Erythroblast (primary cell): Measurements from ENCODE around the gene CUL7.
"Not testable (repeated sequence)": the region's sequence is repeated elsewhere in the genome, so short reads cannot be mapped to it uniquely, and the experiment has no call there.

Experiments used
- DNase-seq, 2 experiments: peaks; one replicate each; lab custom pipeline; 2025; lab: John Stamatoyannopoulos, UW
- GATA1 ChIP-seq: IDR thresholded peaks from 2 replicates; pipeline ENCODE4 v1.6.1; 2011; ENCODE audit warnings: low read depth, mild to moderate bottlenecking, control low read depth, low read length, moderate library complexity
- POLR2A ChIP-seq: IDR thresholded peaks from 2 replicates; pipeline ENCODE4 v1.6.1; 2011; ENCODE audit warnings: mild to moderate bottlenecking, low read length

Gene CUL7

GRCh38 chr6:43007126-43007525 is 46.5 kb downstream of the CUL7 start:
- no peak for DNase-seq
- TF ChIP-seq GATA1 (no peak), POLR2A (no peak)

DNA sequence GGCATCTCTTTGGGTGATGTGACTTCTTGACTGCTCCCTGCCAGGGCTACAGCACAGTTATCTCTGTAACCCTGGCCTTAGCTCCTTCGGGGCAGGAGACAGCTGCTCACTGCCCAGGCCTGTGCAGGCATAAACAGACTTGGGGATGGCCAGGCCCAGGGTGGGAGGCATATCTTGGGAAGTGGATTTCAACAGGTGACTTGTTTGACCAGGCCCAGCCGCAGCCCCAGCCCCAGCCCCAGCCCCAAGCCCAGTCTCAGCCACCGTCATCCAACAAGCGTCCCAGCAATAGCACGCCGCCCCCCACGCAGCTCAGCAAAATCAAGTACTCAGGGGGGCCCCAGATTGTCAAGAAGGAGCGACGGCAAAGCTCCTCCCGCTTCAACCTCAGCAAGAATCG is 47.4 kb downstream of the CUL7 start:
- no peak for TF ChIP-seq POLR2A
- no peak for TF ChIP-seq GATA1
- DNase-seq, result no peak

- DNase-seq, result no peak
- TF ChIP-seq POLR2A (no peak), GATA1 (no peak)
Measured at GRCh38 chr6:43005844-43006243, 47.8 kb downstream of the CUL7 start.

DNA sequence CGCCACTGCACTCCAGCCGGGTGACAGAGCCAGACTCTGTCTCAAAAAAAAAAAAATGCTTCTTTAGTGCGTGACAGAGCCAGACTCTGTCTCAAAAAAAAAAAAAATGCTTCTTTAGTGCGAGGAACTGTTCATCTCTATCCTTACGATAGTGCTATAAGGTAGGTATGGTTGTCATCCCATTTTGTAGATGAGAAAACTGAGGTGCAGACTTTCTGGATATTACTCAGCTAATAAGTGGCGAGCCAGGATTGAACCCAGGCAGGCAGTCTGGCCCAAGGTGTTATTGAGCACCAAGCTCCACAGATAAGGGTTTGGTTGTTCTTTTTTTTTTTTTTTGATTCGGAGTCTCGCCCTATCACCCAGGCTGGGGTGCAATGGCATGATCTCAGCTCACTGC is 51.8 kb downstream of the CUL7 start:
- TF ChIP-seq POLR2A (no peak), GATA1 (no peak)
- DNase-seq, result no peak

DNA sequence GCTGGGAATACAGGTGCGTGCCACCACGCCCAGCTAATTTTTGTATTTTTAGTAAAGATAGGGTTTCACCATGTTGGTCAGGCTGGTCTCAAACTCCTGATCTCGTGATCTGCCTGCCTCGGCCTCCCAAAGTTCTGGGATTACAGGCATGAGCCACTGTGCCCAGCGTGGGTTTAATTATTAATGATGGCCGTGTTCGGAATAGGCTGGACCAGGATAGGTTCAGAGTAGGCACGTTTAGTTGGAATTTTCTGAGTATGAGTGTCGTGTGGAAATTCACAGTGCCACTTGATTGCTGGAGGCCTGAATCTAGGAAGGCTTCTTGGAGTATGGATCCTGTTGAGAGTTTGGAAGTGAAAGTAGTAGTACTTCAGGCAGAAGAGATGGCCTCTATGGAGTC is 55.4 kb downstream of the CUL7 start:
- DNase-seq, result not testable (repeated sequence)

GRCh38 chr6:42996513-42996912 is 57.1 kb downstream of the CUL7 start:
- TF ChIP-seq POLR2A, result no peak
- DNase-seq, result no peak

GRCh38 chr6:42993445-42993844 is 60.2 kb downstream of the CUL7 start:
- no peak for DNase-seq
- TF ChIP-seq POLR2A, result no peak
- TF ChIP-seq GATA1, result no peak

- TF ChIP-seq GATA1 (no peak), POLR2A (no peak)
Measured at GRCh38 chr6:42989923-42990322, 63.7 kb downstream of the CUL7 start.

GRCh38 chr6:42988486-42989020 is 65.1 kb downstream of the CUL7 start:
- TF ChIP-seq POLR2A (no peak), GATA1 (no peak)
- DNase-seq, result no peak

More at GRCh38 chr6:42989923-42990322, 63.7 kb downstream of the CUL7 start:
- no peak for DNase-seq
